GM12874 (cell line): ENCODE measurements around the gene ZEB1.

Experiments used
- CTCF ChIP-seq: IDR thresholded peaks from 2 replicates; pipeline ENCODE4 v1.5.1; 2011; ENCODE audit warnings: low read depth, mild to moderate bottlenecking, control low read depth, low read length, moderate library complexity; ENCODE audit not compliant: insufficient read depth

ZEB1 gene

GRCh38 chr10:31396376-31396775 is 77.4 kb downstream of the ZEB1 start:
- no peak for TF ChIP-seq CTCF

GRCh38 chr10:31397852-31398251 is 78.8 kb downstream of the ZEB1 start:
- no peak for TF ChIP-seq CTCF

- TF ChIP-seq CTCF = no peak
Measured at GRCh38 chr10:31399171-31399570, 80.2 kb downstream of the ZEB1 start.

- TF ChIP-seq CTCF = no peak
Measured at GRCh38 chr10:31399631-31400030, 80.6 kb downstream of the ZEB1 start.

- no peak for TF ChIP-seq CTCF
Measured at GRCh38 chr10:31401287-31401686, 82.3 kb downstream of the ZEB1 start.

GRCh38 chr10:31404640-31405039 is 85.6 kb downstream of the ZEB1 start:
- TF ChIP-seq CTCF = no peak

- no peak for TF ChIP-seq CTCF
Measured at GRCh38 chr10:31413325-31413724, 94.3 kb downstream of the ZEB1 start.

- TF ChIP-seq CTCF = no peak
Measured at GRCh38 chr10:31418481-31418880, 99.5 kb downstream of the ZEB1 start.
